GM18519 (cell line): ENCODE data around the gene WEE1.
"Not testable (repeated sequence)": the region's sequence is repeated elsewhere in the genome, so short reads cannot be mapped to it uniquely, and the experiment has no call there.

Experiments used
- ATAC-seq: cut with Tn5 transposase; IDR thresholded peaks from one replicate; pipeline ENCODE4 v1.9.1; 2021; ENCODE audit warnings: mild to moderate bottlenecking, moderate library complexity; ENCODE audit not compliant: unreplicated experiment, low FRiP score

WEE1 gene

DNA sequence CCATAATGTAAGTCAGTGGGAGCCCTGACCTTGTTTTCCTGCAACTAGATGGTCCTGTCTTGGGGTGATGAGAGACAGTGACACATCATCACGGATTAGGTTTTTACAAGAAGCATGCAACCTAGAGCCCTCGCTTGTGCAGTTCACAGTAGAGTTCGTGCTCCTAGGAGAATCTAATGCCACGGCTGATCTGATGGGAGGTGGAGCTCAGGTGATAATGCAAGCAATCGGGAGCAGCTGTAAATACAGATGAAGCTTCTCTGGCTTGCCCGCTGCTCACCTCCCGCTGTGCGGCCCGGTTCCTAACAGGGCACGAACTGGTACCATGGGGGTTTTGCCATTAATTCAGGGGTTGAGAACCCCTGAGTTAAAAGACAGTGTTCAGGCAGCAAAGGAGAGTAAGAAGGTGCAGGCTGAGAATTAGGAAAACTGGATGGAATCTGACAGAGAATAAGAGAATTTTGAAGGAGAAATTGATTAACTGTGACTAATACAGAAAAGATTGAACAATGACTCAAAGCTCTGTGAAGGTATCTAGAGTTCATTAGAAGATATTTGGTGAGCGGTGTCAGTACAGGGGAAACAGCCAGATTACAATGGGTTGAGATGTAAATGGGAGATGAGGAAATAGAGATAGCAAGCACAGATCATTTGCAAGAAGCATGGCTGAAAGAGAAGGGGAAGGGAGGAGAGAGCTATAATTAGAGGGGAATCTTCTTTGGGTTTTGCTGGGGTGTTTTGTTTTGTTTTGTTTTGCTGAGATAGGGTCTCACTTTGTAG, 21.0 kb downstream of the WEE1 start:
- ATAC-seq, result no peak

DNA sequence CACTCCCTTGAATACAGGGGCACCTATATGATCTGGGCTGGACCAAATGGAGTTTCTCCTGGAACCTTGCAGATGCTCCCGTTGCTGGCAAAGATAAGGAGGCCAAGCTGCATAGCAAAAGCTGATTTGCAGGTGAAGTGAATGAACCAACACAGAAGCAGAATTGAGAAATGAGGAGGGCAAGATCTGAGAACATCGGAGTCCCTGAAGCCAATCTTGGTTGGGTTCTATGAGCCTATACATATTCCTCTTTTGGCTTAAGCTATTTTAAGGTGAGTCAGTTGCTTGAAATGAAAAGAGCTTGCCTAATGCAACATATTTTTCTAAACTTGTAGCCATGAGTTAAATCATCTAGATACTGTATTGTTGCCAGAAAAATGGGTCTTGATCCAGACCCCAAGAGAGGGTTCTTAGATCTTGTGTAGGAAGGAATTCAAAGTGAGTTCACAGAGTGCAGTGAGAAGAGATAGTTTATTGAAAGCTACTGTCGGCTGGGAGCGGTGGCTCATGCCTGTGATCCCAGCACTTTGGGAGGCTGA, 23.5 kb downstream of the WEE1 start:
- no peak for ATAC-seq

DNA sequence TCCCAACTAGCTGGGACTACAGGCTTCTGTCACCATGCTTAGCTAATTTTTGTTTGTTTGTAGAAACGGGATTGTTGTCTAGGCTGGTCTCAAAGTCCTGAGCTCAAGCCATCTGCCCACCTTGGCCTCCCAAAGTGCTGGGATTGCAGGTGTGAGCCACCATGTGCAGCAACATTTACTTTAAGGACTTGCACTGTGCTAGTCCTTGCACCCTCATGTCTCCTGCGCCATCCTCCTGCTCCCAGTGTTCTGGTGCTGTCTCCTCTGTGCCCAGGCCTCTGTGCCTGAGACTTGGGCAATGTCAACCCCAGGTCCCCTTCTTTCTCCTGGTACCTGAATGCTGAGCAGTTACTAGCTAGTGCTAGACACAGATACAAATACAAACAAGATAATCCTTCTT, 26.7 kb downstream of the WEE1 start:
- no peak for ATAC-seq

DNA sequence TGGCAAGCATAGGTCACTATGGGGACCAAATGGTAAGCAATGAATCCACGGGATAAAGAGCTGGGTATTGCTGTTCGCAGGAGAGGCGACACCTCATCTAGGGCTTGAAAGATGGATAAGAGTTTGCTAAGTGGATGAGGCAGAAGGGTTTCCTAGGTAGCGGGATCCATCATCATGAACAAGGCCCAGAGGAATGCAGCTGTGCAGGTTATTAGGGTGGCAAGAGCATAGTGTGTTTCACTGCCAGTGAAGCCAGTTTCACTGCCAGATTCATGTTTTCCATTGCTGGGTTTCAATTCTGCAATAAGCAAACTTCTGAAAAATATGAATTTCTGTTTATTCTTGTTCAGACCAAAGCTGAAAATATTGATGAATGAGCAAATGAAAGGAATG, 27.2 kb downstream of the WEE1 start:
- ATAC-seq, result no peak

DNA sequence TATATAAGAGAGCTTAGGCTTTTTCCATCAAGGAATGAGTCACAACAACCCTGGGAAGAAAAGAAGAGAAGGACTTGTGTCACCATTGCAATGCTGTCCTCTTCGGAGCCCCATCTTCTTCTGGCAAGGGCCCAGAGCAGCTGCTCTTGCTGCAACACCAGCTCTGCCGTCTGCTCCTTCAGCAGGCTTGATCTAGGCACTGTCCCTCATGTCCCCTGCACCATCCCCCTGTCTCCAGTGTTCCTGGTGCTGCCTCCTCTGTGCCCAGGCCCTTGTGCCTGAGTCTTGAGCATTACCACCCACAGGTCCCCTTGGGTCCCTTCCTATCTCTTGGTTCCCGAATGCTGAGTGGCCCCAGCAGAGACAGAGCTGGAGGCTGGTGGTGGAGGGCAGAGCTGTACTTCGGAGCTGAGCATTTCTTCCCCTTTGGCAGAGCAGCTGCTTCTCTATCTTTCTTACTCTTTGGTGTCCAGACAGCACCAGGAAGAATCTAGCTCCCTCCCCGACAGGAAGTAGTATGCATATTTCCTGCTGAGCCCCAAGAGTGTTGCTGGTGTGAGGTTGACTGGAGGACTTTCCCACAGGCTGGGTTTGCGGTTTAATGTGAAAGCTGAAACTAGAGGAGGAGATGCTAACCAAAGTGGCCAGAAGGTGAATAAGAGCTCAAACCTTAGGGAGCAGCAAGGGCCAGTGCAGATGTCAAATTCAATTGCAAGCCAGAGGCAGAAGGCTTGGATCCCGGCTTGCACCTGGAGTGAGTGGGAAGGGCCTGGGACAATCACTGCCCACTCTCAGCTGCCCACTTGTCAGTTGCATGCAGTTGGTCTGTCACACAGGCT, 27.8 kb downstream of the WEE1 start:
- peak; percentile 64 for ATAC-seq

DNA sequence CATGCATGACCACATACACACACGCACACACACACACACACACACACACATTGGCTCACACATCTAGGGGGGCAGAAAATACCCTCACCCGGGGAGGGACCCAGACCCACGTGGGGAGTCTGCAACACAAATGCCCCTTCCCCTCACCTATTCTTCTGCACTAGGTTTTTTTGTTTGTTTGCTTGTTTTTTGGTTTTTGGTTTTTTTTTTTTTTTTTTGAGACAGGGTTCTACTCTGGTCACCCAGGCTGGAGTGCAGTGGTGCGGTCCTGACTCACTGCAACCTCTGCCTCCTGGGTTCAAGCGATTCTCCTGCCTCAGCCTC, 28.4 kb downstream of the WEE1 start:
- ATAC-seq, result no peak

DNA sequence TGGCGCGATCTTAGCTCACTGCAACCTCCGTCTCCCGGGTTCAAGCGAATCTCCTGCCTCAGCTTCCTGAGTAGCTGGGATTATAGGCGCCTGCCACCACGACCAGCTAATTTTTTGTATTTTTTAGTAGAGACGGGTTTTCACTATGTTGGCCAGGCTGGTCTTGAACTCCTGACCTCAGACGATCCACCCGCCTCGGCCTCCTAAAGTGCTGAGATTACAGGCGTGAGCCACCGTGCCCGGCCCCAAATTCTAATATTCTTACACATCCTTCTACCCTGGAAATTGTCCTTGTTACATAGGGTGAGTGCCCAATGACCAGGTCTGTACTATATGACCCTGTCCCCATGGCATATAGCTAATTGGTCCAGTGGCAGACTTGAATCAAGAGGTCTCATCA, 29.7 kb downstream of the WEE1 start:
- ATAC-seq, result not testable (repeated sequence)

DNA sequence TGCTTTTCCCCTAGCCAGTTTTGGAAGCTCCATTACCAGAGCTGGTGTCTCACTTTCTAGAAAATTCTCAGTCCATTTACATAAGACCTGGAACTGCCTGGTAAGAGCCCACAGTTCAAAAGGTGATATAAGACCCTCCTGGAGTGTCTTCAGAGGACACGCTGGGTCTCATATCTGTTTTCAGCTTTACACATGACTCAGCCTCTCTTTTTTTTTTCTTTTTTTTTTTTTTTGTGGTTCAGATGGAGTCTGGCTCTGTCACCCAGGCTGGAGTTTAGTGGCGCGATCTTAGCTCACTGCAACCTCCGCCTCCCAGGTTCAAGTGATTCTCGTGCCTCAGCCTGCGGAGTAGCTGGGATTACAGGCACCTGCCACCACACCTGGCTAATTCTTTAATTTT, 30.7 kb downstream of the WEE1 start:
- no peak for ATAC-seq

DNA sequence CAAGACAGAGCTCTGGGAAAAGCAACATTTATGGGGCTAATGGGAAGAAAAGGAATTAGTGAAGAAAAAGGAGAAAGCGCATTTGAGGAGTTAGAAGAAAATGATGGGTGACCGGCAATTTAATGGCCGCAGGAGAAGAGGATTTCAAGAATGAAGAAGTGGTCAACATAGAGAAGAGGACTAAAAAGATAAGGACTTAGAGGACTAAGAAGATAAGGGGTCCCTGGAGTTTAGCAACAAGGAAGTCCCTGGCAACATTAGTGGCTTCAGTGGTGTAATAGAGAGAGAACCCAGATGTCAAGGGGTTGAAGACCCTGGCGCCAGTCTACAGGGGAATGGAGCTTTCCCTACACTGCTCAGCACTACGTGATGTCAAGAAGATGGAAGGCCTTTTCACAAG, 32.3 kb downstream of the WEE1 start:
- no peak for ATAC-seq

DNA sequence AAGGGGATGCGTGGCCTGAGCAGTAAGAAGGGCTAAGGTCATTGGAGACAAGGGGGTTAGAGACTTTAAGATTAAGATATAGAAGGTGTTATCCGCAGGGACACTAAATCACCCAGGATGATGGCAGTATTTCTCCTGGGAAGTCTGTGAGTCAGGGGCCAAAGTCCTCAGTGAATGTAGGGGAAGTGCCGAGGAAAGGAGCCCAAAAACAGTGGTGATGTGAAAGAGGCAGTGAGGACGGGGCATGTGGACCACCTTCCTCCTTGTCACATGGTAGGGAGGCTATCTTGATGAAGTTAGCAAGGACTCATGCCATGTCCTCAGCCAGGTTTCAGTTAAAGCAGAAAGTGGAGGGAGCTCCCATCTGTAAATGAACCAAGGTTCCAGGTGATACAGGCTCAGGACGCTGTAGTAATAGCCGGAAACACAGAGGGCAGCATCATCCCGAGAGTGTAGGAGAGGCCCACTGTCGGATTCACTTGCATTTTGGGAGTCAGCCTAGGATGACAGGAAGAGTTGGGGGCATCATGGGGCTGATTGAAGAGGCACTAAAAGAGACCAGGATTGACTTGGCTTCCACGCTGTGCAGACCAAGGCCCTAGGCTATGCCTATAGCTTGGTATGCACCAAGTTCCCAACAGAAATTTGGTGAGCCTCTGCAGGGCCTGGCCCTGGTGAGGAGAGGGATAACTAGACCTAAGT, 33.5 kb downstream of the WEE1 start:
- ATAC-seq, result no peak

DNA sequence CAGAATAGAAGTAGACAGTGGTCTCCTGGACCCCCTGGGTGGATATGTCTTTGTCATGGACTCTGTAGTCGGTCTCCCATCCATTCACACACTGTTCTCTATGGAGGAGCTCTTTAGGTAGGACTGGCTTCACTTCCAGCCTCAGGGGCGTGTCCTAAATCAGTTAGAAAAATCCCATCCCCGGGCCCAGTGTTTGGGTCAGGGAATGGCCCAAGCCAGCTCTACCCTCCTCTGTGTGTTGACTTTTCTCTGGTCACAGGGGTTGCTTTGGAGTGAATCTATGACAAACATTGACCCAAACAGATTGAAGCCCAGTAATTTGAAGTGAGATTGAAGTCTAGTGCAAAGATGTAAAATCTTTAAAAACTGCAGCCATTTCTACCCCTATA, 34.0 kb downstream of the WEE1 start:
- ATAC-seq, result no peak

DNA sequence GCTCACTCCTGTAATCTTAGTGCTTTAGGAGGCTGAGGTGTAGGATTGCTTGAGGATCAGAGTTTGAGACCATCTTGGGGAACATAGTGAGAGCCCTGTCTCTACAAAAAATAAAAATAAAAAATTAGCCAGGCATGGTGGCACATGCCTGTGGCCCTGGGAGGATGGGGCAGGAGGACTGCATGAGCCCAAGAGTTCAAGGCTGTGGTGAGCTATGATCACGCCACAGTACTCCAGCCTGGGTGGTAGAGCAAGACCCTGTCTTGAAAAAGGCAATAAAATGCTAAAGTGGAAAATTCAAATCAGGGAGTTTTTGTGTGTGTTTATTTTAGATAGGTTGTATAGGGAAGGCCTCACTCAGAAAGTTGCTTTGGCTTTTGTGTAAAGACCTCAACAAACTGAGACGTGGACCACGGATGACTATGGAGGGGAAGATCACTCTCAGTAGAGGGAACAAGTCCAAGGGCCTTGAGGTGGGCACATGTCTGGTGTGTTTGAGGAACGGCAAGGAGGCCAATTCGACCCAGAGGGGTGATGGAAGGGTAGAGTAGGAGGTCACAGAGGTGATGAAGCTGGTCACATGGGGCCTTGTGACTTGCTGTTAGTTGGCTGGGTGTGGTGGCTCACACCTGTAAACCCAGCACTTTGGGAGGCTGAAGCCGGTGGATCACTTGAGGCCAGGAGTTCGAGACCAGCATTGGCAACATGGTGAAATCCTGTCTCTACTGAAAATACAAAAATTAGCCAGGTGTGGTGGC, 35.7 kb downstream of the WEE1 start:
- no peak for ATAC-seq

DNA sequence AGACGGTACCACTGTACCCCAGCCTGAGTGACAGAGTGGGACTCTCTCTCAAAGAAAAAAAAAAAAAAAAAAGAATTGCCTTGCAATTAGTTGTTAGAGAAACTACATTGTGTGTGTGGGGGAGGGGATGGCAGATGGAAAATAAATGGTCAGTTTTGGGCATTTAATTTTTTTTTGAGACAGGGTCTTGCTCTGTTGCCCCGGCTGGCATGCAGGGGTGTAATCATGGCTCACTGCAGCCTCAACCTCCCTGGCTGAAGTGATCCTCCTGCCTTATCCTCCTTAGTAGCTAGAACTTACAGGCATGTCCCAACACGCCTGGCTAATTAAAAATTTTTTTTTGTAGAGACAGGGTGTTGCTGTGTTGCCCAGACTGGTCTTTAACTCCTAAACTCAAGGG, 36.4 kb downstream of the WEE1 start:
- no peak for ATAC-seq

DNA sequence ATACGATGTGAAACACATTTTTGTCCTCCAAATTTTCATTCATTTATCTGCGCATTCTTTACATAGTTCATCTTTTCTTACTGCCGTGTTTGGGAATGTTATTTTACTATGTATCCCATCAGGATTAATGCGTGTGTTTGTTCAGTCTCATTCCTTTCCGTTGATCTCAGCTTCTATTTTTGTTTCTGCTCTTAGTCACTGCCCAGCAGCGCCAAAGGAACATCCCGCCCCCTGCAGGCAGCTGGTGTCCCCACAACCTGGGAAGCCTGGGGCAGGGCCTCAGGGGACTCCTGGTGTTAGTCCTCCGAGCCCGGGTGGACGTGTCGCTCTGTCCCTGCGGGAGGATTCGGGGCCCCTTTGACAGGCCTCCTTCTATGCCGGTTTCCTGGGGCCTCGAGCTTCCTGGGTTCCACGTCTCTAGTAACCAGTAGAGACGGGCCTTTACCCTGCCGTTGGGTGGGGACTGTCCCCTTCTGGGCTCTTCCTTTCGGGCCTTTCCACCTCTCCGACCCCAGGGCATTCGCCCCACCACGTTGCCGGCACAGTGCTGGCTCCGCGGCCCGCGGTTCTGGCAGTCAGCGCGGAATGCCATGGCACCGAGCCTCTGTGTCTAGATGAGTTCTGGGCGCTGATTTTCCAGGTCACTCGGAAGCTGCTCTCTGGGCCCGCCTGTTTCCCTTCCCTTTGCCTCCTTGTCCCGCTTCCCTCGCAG, 39.8 kb downstream of the WEE1 start:
- ATAC-seq, result no peak

DNA sequence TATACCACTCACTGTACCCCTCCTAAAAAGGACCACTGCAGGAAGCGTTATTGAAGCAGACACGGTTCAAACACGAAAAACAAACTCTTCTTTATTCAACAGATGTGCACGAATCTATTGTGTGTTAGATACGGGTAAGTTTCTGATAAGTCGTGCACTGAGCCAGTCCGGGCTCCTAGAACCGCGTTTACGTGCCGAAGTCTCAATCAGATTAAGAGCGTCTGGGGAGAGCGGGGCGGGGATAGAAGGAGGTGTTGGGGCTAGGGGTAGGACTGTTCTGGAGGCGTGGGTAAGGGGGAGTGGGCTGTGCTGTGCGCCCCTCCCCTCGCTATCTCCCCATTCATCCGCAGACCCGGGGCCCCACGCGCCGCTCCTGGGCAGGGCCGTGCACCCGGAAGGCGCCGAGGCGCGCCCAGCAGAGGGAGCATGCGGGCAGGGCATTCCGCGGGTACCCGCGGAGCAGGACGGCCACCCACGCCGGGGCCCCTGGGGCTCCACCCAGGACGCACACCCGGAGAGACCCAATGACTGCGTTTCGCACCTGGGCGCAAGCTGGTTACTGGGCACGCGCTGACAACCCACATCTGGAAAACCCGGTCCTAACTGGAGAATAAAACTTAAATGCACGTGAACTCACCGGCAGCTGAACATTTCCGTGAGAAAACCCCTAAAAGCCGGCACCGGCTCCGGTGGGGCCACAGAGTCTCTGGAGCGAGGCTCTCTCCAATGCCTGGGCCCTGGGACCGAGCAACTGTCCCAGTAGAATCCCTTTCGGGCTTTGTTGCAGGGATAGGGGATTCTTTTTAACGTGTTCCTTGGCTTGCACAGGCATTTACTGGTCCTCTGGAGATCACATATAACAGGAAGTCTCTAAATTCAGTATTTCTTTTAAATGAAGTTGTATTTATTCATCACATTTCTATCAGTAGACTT, 40.6 kb downstream of the WEE1 start:
- peak; percentile 45 for ATAC-seq

DNA sequence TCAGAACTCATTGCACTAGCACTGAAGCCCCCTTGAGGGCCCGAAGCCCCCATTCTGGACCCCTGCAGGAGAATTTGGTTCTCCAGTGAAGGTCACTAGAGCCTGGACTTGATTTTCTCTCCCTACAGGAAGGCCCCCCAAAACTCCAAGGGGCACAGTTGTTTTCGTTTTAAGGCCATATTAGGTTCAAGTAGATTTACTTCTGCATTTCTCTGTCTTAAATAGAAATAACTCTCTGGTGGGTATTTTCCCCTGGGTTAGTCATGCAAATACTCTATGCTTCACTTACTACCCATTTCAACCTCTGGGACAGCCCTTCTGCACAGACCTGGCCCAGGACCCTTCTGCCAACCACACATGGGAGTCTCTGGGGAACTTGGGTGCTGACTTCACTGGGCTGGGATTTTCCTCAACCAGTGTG, 41.6 kb downstream of the WEE1 start:
- ATAC-seq, result peak; percentile 34

DNA sequence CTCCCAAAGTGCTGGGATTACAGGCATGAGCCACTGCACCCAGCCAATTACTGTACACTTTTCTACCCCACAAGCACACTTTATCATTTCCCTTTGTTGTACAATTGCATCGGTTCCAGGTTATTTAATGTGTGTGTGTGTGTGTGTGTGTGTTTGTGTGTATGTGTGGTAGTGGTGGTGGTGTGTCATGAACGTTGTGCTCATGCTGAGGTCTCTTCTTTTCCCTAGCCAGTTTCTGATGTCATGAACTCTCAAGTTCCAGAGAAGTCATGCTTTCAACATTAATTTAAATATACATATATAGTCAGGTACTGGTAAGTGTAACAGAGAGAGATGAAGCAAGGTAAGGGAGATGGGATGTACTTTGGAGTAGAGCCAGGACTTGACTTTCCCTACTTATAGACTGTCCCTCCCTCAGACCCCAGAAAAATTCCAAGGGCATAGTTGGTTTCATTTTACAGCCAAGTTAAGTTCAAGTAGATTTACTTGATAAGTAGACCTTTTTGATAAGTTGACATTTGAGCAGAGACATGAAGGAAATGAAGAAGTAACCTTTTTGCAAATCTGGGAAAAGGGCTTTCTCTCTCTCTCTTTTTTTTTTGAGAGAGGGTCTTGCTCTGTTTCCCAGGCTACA, 42.7 kb downstream of the WEE1 start:
- ATAC-seq, result no peak

DNA sequence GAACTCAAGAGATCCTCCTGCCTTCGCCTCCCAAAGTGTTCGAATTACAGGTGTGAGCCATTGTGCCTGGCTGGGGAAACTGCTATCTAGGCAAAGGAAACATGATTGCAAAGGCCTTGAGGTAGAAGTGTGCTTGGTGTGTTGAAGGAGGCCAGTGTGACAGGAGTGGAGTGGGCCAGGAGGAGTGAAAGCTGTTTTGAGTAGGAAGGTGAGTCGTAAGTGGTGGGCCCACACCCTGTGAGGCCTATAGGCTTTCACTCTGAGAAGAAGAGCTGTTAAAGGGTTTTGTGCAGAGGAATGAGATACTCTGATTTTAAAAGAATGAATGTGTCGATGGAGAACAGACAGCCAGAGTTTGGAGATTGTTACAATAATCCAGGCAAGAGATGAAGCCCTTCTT, 43.4 kb downstream of the WEE1 start:
- ATAC-seq, result no peak
